Measurements from ENCODE around the gene SLC6A3.

SLC6A3 gene

DNA sequence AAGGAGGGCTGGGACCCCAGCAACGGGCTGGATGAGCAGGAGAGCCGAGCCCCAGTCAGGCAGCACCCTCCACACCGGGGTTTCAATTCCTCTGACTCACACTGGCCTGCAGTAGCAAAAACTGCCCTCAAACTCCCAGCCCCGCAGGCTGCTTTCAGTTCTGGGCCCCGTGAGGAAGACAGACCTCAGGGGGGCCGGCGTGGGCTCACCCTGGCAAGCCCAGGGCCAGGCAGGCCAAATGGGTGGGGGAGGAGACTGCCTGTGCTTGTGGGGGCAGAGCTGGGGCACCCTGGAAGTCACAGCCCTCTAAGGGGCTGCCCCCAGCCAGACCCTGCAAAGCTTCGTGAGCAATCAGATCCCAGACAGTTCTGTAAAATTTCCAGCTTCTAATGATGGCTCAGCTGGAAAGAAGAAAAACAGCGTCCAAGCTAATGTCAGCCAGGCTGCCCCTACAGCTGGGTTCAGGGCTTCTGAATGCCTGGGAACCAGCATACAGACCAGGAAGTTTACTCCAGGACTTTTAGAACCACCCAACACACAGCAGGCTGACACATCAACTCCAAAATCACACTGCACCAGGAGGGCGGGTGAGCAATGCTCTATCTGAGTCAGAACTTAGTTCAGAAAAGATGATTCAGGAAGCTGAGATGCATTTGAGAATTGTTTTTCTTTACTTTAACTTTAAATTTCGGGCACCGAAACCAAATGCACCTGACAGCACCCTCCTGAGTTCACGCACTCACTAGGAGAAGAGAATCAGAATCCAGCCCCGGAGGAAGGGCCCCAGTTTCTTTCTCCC lies 43.8 kb upstream of the SLC6A3 start:
- TF ChIP-seq CTCF (IDR thresholded peaks at IDR 0.05; ENCODE audit: low read depth, low read length, missing control alignments): no peak
- no peak for DNase-seq (ENCODE audit: extremely low read depth, low read depth)
- H3K4me3 ChIP-seq (replicated peaks; ENCODE audit: low read depth, low read length): no peak overlapping the region

DNA sequence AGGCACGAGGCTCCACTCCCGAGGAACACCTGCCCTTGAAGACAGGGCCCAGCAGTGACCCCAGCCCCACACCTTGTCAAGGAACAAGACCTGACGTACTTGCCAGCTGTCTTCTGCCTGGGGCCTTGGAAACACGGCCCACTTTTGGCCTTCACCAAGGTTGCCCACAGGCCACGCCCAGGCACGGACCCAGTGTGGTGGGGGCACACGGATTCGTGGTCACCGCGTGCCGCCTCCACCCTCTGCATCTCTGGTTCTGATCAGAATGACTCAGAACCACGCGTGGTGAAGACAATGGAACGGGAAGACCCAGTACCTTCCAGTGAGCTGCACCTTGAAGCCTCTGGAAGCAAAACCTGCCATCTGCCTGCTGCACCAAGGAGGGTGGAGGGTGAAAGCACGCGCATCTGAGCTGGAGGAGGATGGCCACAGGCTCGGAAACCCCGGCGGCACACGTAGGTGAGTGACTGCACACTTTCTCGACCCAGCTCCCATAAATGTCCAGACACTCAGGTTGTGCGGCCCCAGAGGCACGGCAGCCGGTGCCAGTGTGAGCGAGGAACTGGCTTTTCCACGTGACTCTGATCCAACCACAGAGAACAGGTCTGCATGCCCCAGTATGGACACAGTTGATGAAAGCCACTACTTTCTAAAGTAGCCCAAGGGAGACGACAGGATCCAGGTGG lies 42.0 kb upstream of the SLC6A3 start:
- DNase-seq (ENCODE audit: extremely low read depth, low read depth): no peak
- H3K4me3 ChIP-seq (replicated peaks; ENCODE audit: low read depth, low read length): no peak overlapping the region

DNA sequence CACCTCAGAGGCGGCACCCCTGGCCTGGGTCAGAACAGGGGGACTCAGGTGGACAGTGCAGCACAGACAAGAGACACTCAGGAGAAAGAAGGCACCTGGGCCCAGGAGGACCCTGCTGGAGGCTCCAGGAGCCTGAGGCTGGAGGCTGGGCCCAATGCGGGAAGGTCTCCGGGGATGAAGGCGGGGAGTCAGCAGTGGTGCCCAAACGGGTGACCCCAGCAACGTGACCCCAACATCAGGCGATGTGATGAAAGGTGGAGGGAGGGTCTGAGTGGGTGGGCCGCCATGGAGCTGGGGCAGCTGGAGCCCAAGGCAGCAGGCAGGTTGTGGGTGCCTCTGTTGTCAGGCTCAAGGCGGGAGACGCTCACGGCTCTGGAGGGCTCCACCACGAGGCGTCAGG lies 41.0 kb upstream of the SLC6A3 start:
- H3K4me3 ChIP-seq (replicated peaks; ENCODE audit: low read depth, low read length): no peak overlapping the region
- DNase-seq (ENCODE audit: extremely low read depth, low read depth): no peak
- no peak for TF ChIP-seq CTCF (IDR thresholded peaks at IDR 0.05; ENCODE audit: low read depth, low read length, missing control alignments)

More for the DNA sequence above, 42.0 kb upstream of the SLC6A3 start:
- TF ChIP-seq CTCF (IDR thresholded peaks at IDR 0.05; ENCODE audit: low read depth, low read length, missing control alignments): no peak

GRCh38 chr5:1485579-1486118 lies 40.4 kb upstream of the SLC6A3 start:
- H3K4me3 ChIP-seq (replicated peaks; ENCODE audit: low read depth, low read length): no peak overlapping the region
- DNase-seq (ENCODE audit: extremely low read depth, low read depth): no peak
- no peak for TF ChIP-seq CTCF (IDR thresholded peaks at IDR 0.05; ENCODE audit: low read depth, low read length, missing control alignments)

- H3K4me3 ChIP-seq (replicated peaks; ENCODE audit: low read depth, low read length): no peak overlapping the region
- DNase-seq (ENCODE audit: extremely low read depth, low read depth): no peak
- TF ChIP-seq CTCF (IDR thresholded peaks at IDR 0.05; ENCODE audit: low read depth, low read length, missing control alignments): no peak
These were observed 39.7 kb upstream of the SLC6A3 start for GRCh38 chr5:1484730-1485578.
